BJ (cell line): ENCODE measurements around the gene F2. TPM values are rescaled to one million over a fixed set of nuclear protein-coding genes. Genes with fewer than 3 reads are reported as not detected.

Source experiments
- CTCF ChIA-PET: fragments of 350-600 bp; formaldehyde crosslinking; extraction: SDS; loops from one replicate; lab custom pipeline; 2021; ENCODE audit warnings: antibody characterized with exemption, inconsistent platforms; lab: Yijun Ruan, JAX
- POLR2A ChIA-PET: fragments of 300-600 bp; sonication (Branson Sonifier 250); formaldehyde crosslinking; extraction: SDS; loops from one replicate; lab custom pipeline; 2021; ENCODE audit warnings: antibody characterized with exemption; lab: Charles Lee
- DNase-seq: peaks from one replicate; pipeline ENCODE4 v3.0.0-alpha.2; 2011; ENCODE audit warnings: low read depth
- H3K27me3 ChIP-seq: 2 replicates; pipeline ENCODE4 v1.6.0; 2011; ENCODE audit warnings: low read length; ENCODE audit not compliant: control insufficient read depth, insufficient read depth
- H3K36me3 ChIP-seq: 2 replicates; pipeline ENCODE4 v1.5.1; 2011; ENCODE audit warnings: low read length; ENCODE audit not compliant: control insufficient read depth, insufficient read depth
- H3K4me3 ChIP-seq: 2 replicates; pipeline ENCODE4 v1.5.1; 2011; ENCODE audit warnings: low read depth, mild to moderate bottlenecking, control low read depth, low read length
- polyA plus RNA-seq: library from polyadenylated mRNA; depleted of rRNA; stranded (reverse); fragments of >200 nt; gene quantifications from 2 replicates; pipeline ENCODE4 v1.2.3, GENCODE V29; 2011
- TF ChIP-seq, protein P1 (sequence below): IDR thresholded peaks from 2 replicates; pipeline ENCODE4 v1.5.1; 2011; ENCODE audit warnings: low read depth, mild to moderate bottlenecking, control low read depth, inconsistent platforms, low read length, moderate library complexity; ENCODE audit not compliant: insufficient read depth

The F2 gene
- polyA plus RNA-seq, 1 experiment = 0.05 TPM

DNA sequence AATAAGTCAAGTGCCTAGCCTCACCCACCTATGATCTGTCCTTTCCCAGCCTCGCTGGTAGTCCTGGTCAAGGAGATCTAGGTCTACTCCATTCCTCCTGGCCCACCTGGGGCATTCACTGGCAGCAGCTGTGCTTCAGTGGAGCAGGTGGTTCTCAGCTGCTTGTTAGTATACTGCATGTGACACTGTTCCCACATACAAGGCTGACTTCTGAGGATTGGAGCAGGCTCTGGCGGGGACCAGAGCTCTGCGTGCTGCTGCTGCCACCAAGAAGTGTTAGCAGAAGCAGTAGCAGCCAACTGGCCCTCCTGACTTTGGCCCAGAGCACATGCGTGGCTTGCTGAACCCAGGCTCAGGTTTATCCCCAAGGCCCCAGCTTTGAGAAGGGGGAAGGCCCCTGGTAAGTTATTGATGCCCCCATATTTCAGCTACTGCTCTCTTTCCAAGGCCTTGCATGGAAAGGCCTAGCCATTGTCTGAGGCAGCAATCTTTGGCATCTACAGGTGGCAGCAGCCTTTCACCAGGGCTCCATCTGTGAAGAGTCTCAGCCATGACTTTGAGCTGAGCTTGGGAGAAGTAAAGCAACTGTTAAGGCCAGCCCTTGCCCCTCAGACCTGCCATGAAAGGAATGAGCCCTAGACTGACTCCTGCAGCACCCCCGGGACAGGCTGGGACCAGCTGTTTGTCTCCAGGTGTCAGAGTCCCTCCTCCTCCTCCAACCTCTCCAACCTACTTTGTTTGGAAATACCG is 45.1 kb upstream of the F2 start:
- Histone ChIP-seq H3K4me3 (no peak overlapping the region), H3K27me3 (no peaks in the 10 kb centered on the region), H3K36me3 (peaks cover 29% of the 10 kb centered on the region)
- TF ChIP-seq, protein P1, sequence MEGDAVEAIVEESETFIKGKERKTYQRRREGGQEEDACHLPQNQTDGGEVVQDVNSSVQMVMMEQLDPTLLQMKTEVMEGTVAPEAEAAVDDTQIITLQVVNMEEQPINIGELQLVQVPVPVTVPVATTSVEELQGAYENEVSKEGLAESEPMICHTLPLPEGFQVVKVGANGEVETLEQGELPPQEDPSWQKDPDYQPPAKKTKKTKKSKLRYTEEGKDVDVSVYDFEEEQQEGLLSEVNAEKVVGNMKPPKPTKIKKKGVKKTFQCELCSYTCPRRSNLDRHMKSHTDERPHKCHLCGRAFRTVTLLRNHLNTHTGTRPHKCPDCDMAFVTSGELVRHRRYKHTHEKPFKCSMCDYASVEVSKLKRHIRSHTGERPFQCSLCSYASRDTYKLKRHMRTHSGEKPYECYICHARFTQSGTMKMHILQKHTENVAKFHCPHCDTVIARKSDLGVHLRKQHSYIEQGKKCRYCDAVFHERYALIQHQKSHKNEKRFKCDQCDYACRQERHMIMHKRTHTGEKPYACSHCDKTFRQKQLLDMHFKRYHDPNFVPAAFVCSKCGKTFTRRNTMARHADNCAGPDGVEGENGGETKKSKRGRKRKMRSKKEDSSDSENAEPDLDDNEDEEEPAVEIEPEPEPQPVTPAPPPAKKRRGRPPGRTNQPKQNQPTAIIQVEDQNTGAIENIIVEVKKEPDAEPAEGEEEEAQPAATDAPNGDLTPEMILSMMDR = no peak
- POLR2A ChIA-PET = no interaction called here
- DNase-seq = no peak
- CTCF ChIA-PET = interaction anchor here (0.9 to 2.1 kb wide), 2 partner anchors 8 to 14 kb away, joined by 3 to 5 read pairs; no protein-coding TSS in a partner anchor

DNA sequence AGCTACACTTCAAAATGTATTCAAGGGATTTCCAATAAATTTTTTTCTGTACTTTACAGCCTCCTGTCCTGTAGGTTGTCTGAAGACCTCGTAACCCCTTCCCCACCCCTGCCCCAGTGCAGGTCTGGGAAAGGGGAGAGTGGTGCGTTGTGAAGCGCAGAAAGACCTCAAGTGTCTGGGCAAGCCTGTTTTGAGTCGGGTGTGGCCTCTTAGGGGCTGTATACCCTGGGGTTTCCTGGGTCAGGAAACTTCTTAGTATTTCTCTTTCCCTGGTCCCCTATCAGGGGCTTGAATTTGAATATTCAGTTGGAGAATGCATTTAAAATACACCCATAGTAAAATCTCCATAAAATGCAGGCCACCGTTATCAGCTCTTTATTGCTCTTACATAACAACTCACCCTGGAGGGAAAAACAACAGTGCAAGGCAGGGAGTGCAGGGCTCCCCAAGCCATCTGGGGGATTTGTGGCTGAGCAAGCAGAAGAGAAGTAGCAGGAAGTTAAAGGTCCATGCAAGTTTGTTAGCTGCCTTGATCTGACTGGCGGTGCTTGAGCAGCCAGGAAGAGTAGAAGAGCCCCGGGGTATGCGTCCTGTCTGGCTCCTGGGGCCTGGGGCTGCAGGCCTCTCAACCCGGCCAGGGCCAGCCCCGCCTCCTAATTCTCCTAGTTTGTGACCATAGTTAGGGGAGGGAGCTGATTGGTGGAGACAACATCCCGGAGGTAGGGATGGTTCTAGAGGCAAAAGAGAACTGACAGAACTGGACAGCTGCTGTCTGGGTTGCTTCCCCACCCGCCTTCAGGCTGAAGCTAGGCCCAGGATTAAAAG is 44.3 kb upstream of the F2 start:
- TF ChIP-seq, protein P1 = no peak
- no peak overlapping the region for H3K4me3 ChIP-seq
- no peak for DNase-seq
- POLR2A ChIA-PET = no interaction called here
- H3K27me3 ChIP-seq = no peaks in the 10 kb centered on the region
- CTCF ChIA-PET = interaction anchor here (0.9 to 2.1 kb wide), 6 partner anchors 8 to 44 kb away, joined by 3 to 9 read pairs (median 4); no protein-coding TSS in a partner anchor
- peaks cover 33% of the 10 kb centered on the region for H3K36me3 ChIP-seq

DNA sequence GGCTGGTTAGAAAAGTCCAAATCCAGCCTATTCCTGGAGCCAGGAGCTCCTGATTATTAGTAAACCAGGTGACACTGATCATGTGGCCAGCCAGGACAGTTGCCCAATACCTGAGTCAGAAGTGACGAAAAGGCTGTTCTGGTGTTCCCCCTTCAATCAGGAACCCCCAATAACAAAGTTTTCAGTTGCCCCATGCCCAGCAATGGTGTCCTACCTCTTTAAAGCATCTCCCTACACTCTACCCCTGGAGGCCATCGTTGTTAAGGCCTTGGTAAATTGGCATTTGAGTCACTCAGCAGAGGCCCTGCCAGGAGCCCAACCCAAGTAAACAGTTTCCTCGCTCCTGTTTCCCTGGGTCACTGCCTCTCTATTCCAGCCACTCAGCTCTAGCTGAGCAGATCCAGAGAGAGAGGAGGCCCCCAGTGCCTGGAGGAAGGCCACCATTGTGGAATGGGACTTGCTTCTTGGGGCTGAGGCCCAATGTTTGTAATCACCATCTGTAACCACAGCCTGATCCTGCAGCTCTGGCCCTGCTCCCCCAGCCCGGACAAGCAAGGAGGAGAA is 43.6 kb upstream of the F2 start:
- ChIA-PET POLR2A (no interaction called here), CTCF (interaction anchor here (0.6 to 2.1 kb wide), 6 partner anchors 9 to 58 kb away, joined by 4 to 9 read pairs (median 4); partner anchors contain the start of genes ATG13 and HARBI1)
- peak; percentile 26 for DNase-seq
- Histone ChIP-seq H3K27me3 (no peaks in the 10 kb centered on the region), H3K4me3 (no peak overlapping the region), H3K36me3 (peaks cover 29% of the 10 kb centered on the region)
- TF ChIP-seq, protein P1 = peak; percentile 11; the same call in 1 of the 2 replicates

DNA sequence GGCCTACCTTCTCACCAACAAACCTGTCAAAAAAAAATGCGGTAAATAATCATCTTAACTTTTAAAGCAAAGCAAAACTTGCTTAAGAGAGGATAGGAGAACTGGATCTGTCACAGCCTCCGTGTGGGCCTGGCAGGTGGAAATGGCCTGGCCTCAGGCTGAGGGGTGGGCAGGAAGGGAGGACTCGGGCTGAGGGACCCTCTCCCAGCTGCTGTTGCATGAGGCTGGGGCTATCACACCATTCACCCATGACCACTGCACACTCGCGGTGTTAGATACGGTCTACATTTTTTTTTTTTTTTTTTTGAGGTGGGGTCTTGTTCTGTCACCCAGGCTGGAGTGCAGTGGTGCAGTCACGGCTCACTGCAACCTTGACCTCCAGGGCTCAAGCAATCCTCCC is 43.1 kb upstream of the F2 start:
- H3K36me3 ChIP-seq = peaks cover 34% of the 10 kb centered on the region
- ChIA-PET CTCF (interaction anchor here (0.6 to 2.1 kb wide), 5 partner anchors 8 to 59 kb away, joined by 4 to 9 read pairs (median 4); partner anchors contain the start of genes ATG13 and HARBI1), POLR2A (no interaction called here)
- no peaks in the 10 kb centered on the region for H3K27me3 ChIP-seq
- DNase-seq = no peak
- no peak overlapping the region for H3K4me3 ChIP-seq
- TF ChIP-seq, protein P1 = no peak
